NAMALWA (cell line): Measurements from ENCODE around the gene DOK7.

Experiments
- DNase-seq: peaks from one replicate; pipeline ENCODE4 v3.0.0-alpha.2; 2015; ENCODE audit warnings: low spot score

DOK7 gene

GRCh38 chr4:3487861-3488260 is 24.8 kb downstream of the DOK7 start:
- DNase-seq: no peak

- peak; percentile 19 for DNase-seq
Observed at GRCh38 chr4:3488820-3489219, 25.7 kb downstream of the DOK7 start.

GRCh38 chr4:3489451-3489962 is 26.4 kb downstream of the DOK7 start:
- peak; percentile 48 for DNase-seq

- no peak for DNase-seq
Observed at GRCh38 chr4:3491681-3492405, 28.7 kb downstream of the DOK7 start.

- DNase-seq: no peak
Observed at GRCh38 chr4:3492741-3493719, 29.9 kb downstream of the DOK7 start.

- DNase-seq: no peak
Observed at GRCh38 chr4:3493720-3494461, 30.8 kb downstream of the DOK7 start.

- DNase-seq: no peak
Observed at GRCh38 chr4:3494462-3494871, 31.4 kb downstream of the DOK7 start.

- DNase-seq: no peak
Observed at GRCh38 chr4:3495204-3495975, 32.3 kb downstream of the DOK7 start.

- DNase-seq: no peak
Observed at GRCh38 chr4:3496021-3496420, 32.9 kb downstream of the DOK7 start.

- DNase-seq: no peak
Observed at GRCh38 chr4:3497095-3497494, 34.0 kb downstream of the DOK7 start.

GRCh38 chr4:3497523-3498389 is 34.6 kb downstream of the DOK7 start:
- no peak for DNase-seq

- no peak for DNase-seq
Observed at GRCh38 chr4:3498407-3498806, 35.3 kb downstream of the DOK7 start.

GRCh38 chr4:3498901-3499510 is 35.9 kb downstream of the DOK7 start:
- DNase-seq: no peak

- no peak for DNase-seq
Observed at GRCh38 chr4:3499710-3500109, 36.6 kb downstream of the DOK7 start.

GRCh38 chr4:3500111-3500510 is 37.0 kb downstream of the DOK7 start:
- DNase-seq: no peak

GRCh38 chr4:3500634-3501101 is 37.6 kb downstream of the DOK7 start:
- no peak for DNase-seq

- no peak for DNase-seq
Observed at GRCh38 chr4:3501126-3501824, 38.2 kb downstream of the DOK7 start.

GRCh38 chr4:3501825-3502425 is 38.8 kb downstream of the DOK7 start:
- DNase-seq: no peak
